Right kidney (tissue), 1 donor: ENCODE measurements around the gene MAST4.

ENCODE experiments used
- DNase-seq: peaks from one replicate; pipeline ENCODE4 v3.0.0-alpha.2; 2016

The MAST4 gene

DNA sequence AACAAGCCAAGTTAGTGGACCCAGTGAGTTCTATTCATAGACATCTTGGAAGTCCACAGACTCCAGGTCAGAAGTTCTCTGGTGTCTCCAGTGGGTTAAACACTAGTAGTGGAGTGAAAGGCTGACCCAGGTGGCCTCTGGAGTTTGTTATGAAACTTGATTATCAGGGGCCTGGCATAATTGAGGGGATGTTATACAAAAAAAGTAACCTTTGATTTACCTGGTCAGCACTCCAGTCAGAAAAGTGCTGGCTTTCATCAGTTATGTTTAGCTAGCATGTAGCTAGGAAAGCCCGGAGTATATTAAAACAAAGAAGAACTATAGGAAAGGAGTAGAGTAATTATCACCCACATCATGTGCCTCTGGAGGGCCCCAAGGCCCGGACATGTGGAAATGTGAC lies 429.3 kb downstream of the MAST4 start:
- DNase-seq: no peak

GRCh38 chr5:67026278-67026677 lies 430.1 kb downstream of the MAST4 start:
- DNase-seq: no peak

DNA sequence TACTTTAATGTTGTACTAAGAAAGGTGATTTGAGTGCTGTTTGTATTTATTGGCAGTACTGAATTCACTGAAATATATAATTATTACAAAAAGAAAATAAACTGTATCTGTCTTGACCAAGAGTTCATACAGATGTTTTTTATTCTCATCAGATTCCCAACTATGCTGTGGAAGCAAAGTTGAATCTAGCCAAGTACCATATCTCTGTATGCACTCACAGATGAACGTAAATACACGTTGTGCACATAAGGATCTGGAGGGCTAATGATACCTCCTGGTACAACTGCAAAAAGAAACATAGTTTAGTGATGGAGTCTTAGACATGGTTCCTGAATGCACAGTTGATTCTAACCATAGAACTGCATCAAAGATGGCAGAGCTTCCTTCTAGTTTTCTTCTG lies 431.0 kb downstream of the MAST4 start:
- DNase-seq: no peak

GRCh38 chr5:67028371-67028770 lies 432.2 kb downstream of the MAST4 start:
- DNase-seq: no peak

- no peak for DNase-seq
These were observed 432.7 kb downstream of the MAST4 start for GRCh38 chr5:67028941-67029340.

- no peak for DNase-seq
These were observed 433.3 kb downstream of the MAST4 start for GRCh38 chr5:67029481-67029880.

- DNase-seq: no peak
These were observed 434.3 kb downstream of the MAST4 start for GRCh38 chr5:67030289-67031056.

- DNase-seq: no peak
These were observed 434.9 kb downstream of the MAST4 start for GRCh38 chr5:67031057-67031443.

GRCh38 chr5:67031692-67032091 lies 435.5 kb downstream of the MAST4 start:
- DNase-seq: no peak

GRCh38 chr5:67032921-67033664 lies 436.9 kb downstream of the MAST4 start:
- DNase-seq: no peak

- no peak for DNase-seq
These were observed 437.9 kb downstream of the MAST4 start for GRCh38 chr5:67033880-67034651.

DNA sequence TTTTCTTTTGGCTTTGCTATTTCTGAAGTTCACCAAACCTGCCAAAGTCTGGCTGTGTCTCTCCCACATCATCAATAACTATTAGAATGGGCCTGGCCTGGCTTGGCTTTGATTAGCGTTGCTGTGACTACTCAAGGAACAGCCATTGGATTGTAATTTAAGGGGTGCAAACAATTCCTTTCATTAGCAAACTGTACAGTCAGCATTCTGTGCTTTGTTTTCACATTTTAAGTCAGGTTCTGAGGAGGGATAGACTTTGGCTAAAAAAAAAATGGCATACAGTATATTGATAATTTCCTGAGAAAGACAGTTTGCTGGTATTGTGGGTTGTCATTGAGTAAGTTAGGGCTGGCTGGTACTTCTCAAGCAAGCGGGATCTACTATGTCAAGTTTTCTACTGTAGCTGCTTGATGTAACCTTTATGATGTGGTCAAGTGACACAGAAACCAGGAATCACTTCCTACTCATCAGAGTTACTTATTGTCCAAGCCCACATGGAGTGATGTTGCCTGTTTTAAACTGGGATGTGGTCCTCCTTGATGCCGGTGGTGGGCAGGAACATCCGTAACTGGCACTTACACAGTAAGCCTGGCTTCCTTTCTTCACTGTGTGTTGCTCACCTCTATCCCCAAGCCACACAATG lies 439.0 kb downstream of the MAST4 start:
- no peak for DNase-seq

DNA sequence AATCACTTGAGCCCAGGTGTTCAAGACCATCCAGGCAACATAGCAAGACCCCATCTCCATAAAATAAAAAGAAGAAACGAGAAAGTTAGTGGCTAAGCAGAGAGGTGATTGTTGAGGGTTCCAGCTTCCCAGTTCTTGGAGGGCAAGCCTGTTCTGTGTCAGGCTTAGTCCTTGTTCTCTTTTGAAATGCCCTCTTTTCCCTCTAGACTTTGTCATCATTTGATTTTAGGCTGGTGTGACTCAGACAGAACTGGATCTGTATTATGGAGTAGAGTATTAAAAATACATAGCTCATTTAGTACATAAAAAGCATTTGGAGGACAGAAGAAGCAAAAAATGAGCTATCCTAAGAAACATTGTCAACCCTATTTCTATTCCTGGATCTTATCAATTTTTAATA lies 441.0 kb downstream of the MAST4 start:
- no peak for DNase-seq

DNA sequence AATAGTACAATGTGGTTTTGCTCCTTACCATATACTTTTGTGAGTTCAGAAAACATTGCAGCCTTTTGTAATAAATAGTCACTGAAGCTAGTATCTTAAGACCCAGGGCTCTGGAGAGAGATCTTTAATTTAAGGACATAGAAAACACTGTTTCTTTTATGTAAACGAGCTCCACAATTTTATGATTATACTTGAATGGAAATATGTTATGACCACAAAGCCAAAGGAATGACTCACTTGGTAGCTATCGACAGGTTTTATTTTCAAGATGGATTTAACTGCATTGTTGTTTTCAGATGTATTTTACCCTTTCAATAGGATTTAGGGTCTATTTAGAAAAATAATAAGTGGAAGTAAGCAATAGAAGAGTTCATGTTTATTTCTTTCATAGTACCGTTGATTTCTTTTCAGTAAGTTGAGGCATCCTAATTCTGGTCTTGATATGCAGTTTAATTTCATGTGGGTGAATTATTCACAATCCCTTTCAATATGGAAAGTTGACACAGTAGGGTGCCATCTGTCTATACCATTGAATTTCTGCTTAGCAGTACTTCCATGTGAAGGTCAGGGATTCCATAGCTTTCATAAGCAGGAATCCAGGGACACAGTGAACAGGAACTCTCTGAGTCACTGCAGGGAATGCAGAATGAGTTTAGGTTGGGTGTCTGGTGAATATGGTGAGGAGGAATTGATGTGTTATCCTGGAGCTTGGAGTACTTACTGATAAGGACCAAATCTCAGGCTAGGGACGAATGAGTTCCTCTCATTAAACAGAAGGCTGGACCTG lies 442.8 kb downstream of the MAST4 start:
- DNase-seq: no peak

- no peak for DNase-seq
These were observed 446.2 kb downstream of the MAST4 start for GRCh38 chr5:67042176-67043003.

DNA sequence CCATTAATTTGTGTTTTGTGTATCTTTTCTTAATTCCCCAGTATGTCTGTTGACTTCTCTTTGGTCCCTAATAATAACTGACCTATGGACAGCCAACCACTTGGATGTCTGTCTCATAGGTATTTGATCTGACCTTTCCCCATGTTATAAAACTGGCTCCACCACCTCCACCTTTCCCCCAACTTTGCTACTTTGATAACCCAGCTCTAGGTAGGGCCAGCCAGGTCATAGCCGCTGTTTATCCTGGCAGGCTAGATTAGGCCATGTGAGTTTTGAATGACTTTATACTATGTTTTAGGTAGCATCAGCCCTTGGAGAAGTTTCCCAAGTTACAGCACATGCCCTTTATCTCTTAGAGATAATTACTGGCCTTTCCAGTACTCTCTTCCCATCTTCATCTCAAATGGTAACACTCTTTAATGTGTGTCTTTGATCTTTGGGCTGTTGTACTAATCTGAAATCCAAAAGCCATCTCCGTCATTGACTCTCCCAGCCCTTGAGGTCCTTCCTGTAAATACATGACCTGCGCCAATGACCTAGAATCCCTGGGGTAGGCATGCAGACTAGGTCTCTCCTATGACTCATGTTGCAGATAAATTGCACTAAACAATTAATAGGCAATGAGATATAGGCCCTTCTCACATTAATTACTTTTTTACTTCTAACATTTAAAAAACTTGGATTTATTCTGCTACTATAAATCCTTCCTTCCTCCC lies 447.8 kb downstream of the MAST4 start:
- DNase-seq: no peak

DNA sequence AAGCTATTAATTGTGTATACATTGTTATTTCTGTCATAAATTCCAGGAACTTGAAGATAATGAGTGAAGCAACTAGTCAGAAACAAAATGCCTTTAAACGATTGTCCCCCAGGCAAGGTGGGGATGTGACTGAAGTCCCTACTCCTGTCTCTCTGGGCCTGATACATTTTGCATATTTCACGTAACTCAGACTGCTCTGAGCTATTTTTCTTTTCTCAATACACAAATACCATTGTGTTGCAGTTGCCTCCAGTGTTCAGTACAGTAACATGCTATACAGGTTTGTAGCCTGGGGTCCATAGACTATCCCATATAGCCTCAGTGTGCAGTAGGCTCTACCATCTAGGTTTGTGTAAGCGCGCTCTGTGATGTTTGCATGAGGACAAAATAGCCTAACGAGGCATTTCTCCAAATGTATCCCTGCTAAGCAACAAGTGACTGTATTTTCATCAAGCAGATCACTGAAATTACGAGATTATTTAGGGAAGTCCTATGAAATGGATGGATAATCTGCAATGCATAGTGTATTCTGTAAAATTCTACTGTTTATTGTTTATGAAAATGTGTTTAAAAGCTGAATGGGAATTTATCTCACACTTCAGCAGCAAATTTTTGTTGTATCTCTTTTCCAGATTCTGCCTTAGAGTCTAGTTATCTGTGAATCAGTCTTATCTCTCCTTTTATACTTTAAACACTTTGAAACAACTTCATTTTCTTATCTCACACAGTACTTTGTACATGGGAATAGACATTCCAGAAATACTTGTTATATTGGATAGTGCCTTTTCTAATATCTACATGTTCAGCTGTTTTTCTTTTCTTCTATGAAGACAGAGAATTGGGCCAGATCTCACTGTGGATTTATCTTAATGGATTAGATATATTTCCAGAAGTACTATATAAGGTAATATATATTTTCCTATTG lies 449.9 kb downstream of the MAST4 start:
- no peak for DNase-seq

- no peak for DNase-seq
These were observed 451.0 kb downstream of the MAST4 start for GRCh38 chr5:67047160-67047559.

- no peak for DNase-seq
These were observed 451.4 kb downstream of the MAST4 start for GRCh38 chr5:67047616-67048015.
